ENCODE results near the gene HBM. TPM values are rescaled to one million over a fixed set of nuclear protein-coding genes. Genes with fewer than 3 reads are reported as not detected.

HBM gene
- total RNA-seq (2022) = not detected in 2 replicates
- not detected for Bru-seq, nascent RNA
- BruChase-seq, experiment 1, labeled RNA remaining after a 6-hour chase = not detected
- BruChase-seq, experiment 2, labeled RNA remaining after a 2-hour chase = not detected
- long read RNA-seq = 0 reads

- CTCF ChIA-PET = no interaction called here
- no peaks in the 10 kb centered on the region for H3K9me3 Mint-ChIP-seq (ENCODE audit: low read depth, unreplicated experiment)
- H3K36me3 Mint-ChIP-seq (ENCODE audit: insufficient read depth, unreplicated experiment) = peaks cover 11% of the 10 kb centered on the region
- intact Hi-C loops (cut with micrococcal nuclease; ENCODE audit: unreplicated experiment) = no loop called here
- peaks cover 20% of the 10 kb centered on the region for H3K4me1 Mint-ChIP-seq (ENCODE audit: low read depth, unreplicated experiment)
- H3K27ac Mint-ChIP-seq (ENCODE audit: unreplicated experiment) = no peak within 1 kb of the TSS
- no peak within 1 kb of the TSS for H3K4me3 Mint-ChIP-seq (ENCODE audit: low read depth, unreplicated experiment)
- no peak for TF ChIP-seq CTCF (IDR thresholded peaks at IDR 0.05; ENCODE audit: unreplicated experiment)
- no peak for DNase-seq
- no TSS peak for BruUV-seq (replicated peaks)
- H3K27me3 Mint-ChIP-seq (ENCODE audit: unreplicated experiment) = peaks cover 73% of the 10 kb centered on the region
These were observed at the start of gene HBM for GRCh38 chr16:165539-166374. HBM (plus strand) TSS chr16:165978; CDS start chr16:165998, 20 bp downstream.

GRCh38 chr16:116015-116414 lies 49.8 kb upstream of the HBM start:
- H3K36me3 Mint-ChIP-seq (ENCODE audit: insufficient read depth, unreplicated experiment) = peaks cover 24% of the 10 kb centered on the region
- no peak overlapping the region for H3K27ac Mint-ChIP-seq (ENCODE audit: unreplicated experiment)
- no peak overlapping the region for H3K4me3 Mint-ChIP-seq (ENCODE audit: low read depth, unreplicated experiment)
- CTCF ChIA-PET = no interaction called here
- DNase-seq = no peak
- H3K27me3 Mint-ChIP-seq (ENCODE audit: unreplicated experiment) = no peaks in the 10 kb centered on the region
- no peak for TF ChIP-seq CTCF (IDR thresholded peaks at IDR 0.05; ENCODE audit: unreplicated experiment)
- no peaks in the 10 kb centered on the region for H3K9me3 Mint-ChIP-seq (ENCODE audit: low read depth, unreplicated experiment)
- H3K4me1 Mint-ChIP-seq (ENCODE audit: low read depth, unreplicated experiment) = peaks cover 11% of the 10 kb centered on the region
- intact Hi-C loops (cut with micrococcal nuclease; ENCODE audit: unreplicated experiment) = loop anchor here (2.0 kb wide), 1 partner anchor 65 kb away; the partner anchor contains the start of gene HBQ1
- BruUV-seq (replicated peaks) = no TSS peak

DNA sequence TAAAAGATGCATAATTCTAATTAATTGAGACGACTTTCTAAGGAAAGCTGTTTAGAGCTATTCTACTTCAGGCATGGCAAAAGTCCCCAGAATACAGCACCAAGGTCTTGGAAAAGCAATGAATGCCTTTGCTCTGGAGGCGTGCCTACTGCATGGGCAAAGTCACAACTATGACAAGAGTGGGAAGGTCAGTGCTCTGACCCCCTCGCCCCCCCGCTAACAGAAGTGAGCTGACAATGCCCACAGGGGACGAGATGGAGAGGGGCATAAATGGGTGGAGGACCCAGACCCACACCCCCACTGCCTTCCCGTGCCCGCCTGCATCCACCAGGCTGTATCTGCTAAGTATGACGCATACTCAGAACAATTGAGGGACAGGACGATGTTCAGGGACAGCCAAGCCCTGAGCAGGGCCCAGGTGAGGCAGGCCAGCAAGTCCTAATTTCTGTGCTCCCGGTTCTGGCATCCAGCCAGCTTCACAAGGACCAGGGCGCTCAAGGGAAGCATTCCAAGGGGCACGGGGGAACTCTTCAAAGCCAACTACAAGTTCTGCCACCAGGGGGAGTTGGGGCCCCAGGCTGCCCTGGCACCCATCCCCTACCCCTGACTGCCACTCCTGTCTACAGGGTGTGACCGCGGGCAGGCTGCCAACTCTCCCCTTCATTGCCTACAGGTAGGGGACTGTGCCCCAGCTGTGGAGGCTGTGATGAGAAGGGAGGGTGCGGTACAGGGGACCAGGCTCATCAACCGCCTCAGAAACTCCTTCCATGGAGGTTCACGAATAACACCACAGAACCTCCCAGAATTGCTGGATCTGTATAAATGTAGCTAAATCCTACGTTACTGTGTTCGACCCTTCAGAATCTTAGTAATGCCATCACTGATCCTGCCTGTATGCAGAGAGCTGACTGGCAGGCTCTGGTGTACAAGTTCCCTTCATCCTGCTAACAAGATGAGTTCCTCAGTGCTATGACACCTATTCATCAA lies 48.1 kb upstream of the HBM start:
- Mint-ChIP-seq H3K27ac (ENCODE audit: unreplicated experiment) (no peak overlapping the region), H3K27me3 (ENCODE audit: unreplicated experiment) (no peaks in the 10 kb centered on the region), H3K9me3 (ENCODE audit: low read depth, unreplicated experiment) (no peaks in the 10 kb centered on the region), H3K36me3 (ENCODE audit: insufficient read depth, unreplicated experiment) (peaks cover 25% of the 10 kb centered on the region), H3K4me3 (ENCODE audit: low read depth, unreplicated experiment) (no peak overlapping the region), H3K4me1 (ENCODE audit: low read depth, unreplicated experiment) (peaks cover 11% of the 10 kb centered on the region)
- TF ChIP-seq CTCF (IDR thresholded peaks at IDR 0.05; ENCODE audit: unreplicated experiment) = peak; percentile 95
- peak; percentile 92 for DNase-seq
- CTCF ChIA-PET = interaction anchor here (0.6 to 2.1 kb wide), 4 partner anchors 11 to 244 kb away, joined by 3 to 12 read pairs (median 9); no protein-coding TSS in a partner anchor
- BruUV-seq (replicated peaks) = no TSS peak
- intact Hi-C loops (cut with micrococcal nuclease; ENCODE audit: unreplicated experiment) = loop anchor here (2.0 kb wide), 1 partner anchor 63 kb away; the partner anchor contains the start of gene HBQ1

DNA sequence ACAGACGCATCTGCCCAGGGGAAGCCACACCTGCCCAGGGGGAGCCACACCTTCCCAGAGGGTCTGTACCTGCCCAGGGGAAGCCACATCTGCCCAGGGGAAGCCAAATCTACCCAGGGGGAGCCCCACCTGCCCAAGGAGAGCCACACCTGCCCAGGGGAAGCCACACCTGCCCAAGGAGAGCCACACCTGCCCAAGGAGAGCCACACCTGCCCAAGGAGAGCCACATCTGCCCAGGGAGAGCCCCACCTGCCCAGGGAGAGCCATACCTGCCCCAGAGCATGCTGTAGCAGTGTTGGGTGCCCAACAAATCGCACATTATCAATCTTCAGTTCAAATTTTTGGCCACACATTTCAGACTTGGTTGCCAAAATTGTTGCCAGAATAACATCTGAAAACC lies 46.9 kb upstream of the HBM start:
- no peak for DNase-seq
- peaks cover 6% of the 10 kb centered on the region for H3K4me1 Mint-ChIP-seq (ENCODE audit: low read depth, unreplicated experiment)
- intact Hi-C loops (cut with micrococcal nuclease; ENCODE audit: unreplicated experiment) = no loop called here
- CTCF ChIA-PET = interaction anchor here (1.6 to 2.1 kb wide), 2 partner anchors 12 to 243 kb away, joined by 6 to 12 read pairs; no protein-coding TSS in a partner anchor
- no TSS peak for BruUV-seq (replicated peaks)
- no peaks in the 10 kb centered on the region for H3K9me3 Mint-ChIP-seq (ENCODE audit: low read depth, unreplicated experiment)
- no peak for TF ChIP-seq CTCF (IDR thresholded peaks at IDR 0.05; ENCODE audit: unreplicated experiment)
- no peak overlapping the region for H3K27ac Mint-ChIP-seq (ENCODE audit: unreplicated experiment)
- H3K27me3 Mint-ChIP-seq (ENCODE audit: unreplicated experiment) = no peaks in the 10 kb centered on the region
- peaks cover 24% of the 10 kb centered on the region for H3K36me3 Mint-ChIP-seq (ENCODE audit: insufficient read depth, unreplicated experiment)
- H3K4me3 Mint-ChIP-seq (ENCODE audit: low read depth, unreplicated experiment) = no peak overlapping the region
